Ammon's horn (tissue), 1 donor: ENCODE data around the gene TRAF2.

ENCODE experiments used
- DNase-seq: peaks from one replicate; pipeline ENCODE4 v3.0.0-alpha.2; 2016; ENCODE audit warnings: low spot score

The TRAF2 gene

DNA sequence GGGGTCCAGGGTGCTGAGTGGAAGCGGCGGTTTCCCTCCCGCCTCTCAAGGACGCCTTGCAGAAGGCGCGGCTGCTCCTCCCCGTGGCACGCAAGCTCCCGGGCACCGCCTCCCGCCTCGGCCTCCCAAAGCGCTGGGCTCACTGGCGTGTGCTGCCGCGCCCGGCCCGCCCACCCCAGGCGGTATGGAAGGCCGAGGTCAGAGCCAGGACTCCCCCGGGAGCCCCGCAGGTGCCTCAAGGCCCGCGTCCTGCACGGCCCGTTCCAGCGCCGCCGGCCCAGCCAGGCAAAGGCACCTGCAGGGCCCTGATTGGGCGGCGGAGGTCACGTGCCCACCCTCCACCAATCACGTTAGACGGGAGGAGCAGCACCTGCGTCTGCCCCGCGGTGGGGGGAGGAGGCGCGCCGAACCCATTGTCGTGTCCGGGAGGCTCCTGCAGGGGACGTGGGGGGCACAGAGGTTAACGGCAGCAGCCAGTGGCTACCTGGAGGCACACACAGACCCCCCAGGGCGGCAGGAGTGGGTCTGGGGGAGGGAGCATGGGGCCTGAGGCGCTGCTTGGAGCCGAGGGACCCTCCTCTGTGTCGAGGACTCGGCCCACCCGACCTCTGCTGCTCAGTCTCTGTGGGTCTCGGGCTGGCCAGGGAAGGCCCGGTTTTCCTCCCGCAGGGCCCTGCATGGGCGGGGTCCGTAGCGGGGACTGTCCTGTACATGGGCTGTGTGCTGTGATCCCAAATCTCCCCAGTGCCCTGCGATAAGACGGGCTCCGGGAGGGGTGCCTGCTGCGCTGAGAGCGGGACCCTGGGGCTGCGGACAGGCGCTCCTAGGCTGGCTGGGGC is 63.7 kb downstream of the TRAF2 start:
- peak; percentile 98 for DNase-seq

DNA sequence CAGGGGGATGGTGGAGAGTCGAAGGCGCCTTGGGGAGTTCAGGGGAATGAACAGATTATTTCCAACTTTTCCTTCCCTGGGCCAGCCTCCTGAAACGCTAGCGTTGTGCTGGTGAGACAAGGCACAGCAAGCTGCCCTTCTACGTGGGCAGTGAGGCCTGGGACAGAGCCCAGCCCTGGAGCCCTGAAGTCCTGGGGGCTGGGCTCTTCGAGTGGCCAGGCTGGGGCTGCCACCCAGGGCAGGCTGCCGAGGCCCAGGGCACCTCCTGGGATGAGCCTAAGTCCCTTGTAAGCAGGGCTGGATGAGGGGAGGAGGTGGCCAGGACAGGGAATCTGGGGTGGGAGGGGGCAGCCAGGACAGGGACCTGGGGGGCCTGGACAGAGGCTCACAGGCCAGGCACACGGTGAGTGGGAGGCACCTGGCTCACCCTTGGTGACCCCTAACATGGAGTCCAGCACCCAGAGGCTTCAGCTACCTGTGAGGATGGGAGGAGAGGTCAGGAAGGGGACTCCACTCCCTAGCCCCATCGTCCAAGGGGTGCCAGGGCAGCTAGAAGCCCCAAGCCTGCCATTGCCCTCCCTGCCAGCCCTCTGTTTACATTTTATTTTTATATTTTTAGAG is 64.5 kb downstream of the TRAF2 start:
- no peak for DNase-seq

DNA sequence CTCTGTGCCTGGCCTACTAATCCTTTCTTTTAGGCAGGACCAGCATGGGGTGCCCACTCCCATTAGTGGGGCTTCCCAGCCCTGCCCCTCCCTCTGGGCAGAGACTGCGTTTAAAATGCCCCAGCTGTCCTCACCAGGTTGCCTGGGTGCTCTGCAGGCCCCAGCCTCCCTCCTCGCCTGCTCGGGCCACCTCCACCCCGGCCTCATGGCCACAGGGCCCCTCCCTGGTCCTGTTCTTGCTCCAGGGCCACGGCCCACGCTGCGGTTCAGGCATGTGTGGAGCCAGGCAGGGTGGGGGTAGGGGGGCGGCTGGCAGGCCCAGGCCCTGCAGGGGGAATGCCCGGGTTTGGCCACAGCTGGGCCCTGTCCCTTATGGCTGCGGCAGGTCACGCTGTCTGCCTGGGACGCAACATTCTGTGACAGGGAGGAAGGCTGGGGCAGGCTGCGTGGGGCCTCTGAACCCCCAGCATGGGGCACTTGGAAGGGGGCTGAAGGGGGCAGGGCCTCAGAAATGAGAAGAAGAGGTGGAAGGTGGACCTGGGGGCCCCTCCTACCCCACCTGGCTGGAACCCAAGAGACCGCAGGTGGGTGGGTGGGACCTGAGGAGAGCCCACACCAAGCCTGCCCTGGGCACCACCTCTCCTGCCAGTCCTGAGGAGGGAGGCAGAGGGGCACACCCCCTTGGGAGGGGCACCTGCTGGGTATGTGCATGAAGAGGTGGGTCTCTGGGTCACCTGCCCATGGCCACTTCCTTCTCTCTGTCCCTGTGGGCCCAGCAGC is 65.4 kb downstream of the TRAF2 start, which contains the start of gene LCN12:
TSS of gene LCN12 (plus strand) at position 733 of the 780 bp plus-strand sequence. CDS start 55 bp downstream, outside the sequence.
- no peak for DNase-seq

DNA sequence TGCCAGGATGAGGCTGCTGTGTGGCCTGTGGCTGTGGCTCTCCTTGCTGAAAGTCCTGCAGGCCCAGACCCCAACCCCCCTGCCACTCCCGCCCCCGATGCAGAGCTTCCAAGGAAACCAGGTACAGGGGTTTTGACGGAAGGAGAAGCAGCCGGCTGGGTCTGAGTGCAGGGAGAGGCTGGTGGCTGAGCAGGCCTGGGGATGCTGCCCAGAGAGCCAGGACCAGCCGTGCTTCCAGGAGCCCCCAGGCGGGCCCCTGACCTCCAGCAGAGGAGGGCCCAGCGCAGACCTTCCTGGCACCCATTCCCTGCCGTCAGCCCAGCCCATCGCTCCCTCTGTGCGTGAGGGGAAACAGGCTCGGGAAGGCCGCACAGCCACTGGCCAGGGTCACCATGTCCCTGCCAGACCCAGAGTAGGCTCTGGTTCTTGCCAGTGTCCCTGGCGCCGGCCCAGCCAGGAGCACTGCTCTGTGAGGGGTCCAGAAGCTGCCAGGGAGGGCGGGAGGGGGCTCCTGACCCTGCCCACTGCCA is 66.1 kb downstream of the TRAF2 start:
- DNase-seq = peak; percentile 61

DNA sequence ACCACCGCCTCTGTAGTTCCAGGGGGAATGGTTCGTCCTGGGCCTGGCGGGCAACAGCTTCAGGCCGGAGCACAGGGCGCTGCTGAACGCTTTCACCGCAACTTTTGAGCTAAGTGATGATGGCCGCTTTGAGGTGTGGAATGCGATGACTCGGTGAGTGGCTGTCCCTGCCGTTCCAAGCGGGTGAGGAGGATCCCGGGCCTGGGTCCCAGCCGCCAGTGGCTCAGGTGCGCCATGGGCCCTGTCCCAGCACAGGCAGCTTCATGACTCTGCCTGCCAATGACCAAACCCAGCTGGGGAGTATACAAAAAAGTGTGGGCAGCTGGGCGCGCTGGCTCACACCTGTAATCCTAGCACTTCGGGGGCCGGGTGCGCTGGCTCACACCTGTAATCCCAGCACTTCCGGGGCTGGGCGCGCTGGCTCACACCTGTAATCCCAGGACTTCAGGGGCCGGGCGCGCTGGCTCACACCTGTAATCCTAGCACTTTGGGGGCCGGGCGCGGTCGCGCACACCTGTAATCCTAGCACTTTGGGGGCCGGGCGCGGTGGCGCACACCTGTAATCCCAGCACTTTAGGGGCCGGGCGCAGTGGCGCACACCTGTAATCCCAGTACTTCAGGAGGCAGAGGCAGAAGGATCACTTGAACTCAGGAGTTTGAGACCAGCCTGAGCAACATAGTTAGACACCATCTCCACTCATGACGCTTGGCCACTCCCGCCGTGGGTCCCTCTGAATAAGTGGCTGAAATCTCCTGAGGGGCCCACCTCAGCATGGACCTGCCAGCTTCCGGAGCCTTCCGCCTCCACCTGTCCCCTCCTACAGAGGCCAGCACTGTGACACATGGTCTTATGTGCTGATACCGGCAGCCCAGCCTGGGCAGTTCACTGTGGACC is 66.8 kb downstream of the TRAF2 start:
- DNase-seq = no peak

DNA sequence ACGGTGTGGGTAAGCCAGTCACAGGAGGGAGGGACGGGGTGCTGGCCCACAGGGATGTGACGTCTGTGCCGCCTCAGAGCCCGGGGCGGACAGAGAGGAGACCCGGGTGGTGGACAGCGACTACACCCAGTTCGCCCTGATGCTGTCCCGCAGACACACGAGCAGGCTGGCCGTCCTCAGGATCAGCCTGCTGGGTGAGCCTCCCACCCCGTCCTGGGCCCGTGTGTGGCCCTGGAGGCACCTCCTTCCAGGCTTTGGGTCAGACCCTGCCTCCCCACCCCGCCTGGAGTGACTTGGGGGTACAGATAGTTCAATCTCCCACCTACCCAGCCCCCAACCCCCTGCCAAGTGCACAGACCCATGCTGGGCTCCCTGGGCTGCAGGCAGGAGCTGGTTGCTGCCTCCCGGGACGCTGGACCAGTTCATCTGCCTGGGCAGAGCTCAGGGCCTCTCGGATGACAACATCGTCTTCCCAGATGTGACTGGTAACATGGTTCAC is 67.5 kb downstream of the TRAF2 start:
- no peak for DNase-seq

DNA sequence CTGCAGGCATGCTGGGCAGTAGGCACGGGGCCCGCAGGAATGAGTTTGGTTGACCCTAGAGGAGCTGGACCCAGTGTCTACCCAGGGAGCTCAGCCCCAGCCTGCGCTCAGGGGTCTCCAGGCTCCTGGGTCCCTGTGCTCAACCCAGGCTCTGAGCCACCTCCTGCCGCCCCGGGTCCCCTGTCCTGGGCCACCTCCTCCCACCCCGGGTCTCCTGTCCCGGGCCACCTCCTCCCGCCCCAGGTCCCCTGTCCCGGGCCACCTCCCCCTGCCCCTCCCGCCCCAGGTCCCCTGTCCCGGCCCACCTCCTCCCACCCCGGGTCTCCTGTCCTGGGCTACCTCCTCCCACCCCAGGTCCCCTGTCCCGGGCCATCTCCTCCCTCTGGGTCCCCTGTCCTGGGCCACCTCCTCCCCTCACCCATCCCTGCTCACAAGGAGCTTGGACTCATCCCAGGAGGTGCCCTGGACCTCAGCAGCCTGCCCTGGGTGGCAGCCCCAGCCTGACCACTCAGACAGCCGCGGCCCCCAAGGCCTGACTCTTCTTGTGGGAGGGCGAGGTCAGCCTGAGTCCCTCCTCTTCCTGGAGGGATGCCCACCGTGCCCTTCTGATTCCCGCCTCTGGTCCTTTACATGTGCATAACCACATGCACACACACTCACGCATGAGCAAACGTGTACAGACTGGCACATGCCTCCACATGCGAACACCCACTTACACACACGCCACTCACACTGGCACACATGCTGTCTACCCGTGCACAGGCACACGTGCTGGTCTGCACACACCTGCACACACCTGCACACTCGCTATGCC is 68.2 kb downstream of the TRAF2 start:
- DNase-seq = no peak

DNA sequence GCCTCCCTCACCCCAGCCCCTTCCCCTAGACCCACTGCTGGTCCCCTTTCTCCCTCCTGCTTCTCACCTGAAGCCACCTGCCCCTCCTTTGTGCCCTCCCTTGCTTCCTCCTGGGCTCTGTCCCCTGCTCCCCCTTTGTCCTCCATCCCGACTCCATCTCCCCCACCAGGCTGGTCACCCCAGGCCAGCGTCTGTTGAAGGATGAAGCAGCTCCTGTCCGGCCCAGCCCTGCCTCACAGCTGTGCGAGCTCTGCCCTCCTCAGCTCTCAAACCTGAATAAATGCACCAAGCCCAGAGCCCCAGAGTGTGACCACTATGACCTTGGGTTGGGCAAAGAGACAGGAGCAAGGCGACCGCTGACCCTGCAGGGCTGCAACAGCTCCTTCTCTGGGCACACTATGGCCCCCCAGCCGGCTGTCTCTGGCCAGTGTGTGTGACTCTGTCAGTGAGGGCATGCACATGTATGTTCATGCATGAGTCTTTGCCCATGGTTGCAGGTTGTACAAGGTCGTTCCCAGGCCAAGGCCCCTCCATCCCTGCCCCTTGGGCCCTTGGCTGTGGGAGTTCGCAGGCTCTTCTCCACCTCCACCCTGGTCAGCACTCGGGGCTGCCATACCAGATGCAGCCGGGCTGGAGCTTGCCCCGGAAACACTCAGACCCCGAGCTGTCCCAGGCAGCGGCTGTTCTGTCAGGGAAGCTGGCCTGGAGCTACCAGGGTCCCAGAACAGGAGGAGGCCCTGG is 69.1 kb downstream of the TRAF2 start:
- no peak for DNase-seq

DNA sequence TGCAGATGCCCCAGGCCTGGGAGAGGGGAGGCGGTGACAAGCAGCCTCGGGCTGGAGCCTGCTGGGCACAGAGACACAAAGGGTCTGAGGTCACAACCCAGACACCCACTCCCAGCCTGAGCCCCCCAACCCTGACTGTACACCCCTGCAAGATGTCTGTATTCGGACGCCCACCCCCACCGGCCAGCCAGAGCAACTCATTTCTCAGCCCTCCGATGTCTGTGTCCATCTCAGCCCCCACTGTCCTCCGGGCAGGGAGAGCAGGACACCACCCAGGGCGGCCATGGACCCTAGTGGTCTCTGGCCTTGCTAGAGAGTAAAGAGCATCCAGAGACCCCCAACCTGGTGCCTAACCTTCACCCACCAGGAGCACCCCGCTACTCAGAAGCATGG is 69.6 kb downstream of the TRAF2 start:
- no peak for DNase-seq

DNA sequence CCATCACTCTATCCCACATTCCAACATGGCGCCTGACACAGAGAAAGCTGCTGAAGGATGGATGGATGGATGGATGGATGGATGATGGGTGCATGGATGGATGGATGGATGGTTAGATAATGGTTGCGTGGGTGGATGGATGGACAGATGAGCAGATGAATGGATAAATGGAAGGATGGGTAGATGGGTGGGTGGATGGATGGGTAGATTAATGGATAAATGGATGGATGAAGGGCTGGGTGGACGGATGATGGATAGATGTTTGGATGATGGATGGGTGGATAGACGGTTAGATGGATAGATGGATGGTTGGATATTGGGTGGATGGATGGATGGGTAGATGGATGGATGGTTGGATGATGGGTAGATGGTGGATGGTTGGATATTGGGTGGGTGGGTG is 70.3 kb downstream of the TRAF2 start:
- DNase-seq = no peak

DNA sequence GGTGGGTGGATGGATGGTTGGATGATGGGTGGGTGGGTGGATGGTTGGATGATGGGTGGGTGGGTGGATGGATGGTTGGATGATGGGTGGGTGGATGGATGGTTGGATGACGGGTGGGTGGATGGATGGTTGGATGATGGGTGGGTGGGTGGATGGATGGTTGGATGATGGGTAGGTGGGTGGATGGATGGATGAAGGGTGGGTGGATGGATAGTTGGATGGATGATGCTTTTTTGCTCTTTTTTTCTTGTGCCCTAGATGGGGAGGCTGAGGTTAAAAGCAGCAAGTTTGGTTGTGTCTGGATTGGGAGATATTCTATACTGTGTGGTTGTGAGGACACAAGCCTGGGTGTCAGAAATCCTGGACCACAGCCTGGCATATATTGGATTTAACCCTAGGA is 71.1 kb downstream of the TRAF2 start:
- DNase-seq = no peak

DNA sequence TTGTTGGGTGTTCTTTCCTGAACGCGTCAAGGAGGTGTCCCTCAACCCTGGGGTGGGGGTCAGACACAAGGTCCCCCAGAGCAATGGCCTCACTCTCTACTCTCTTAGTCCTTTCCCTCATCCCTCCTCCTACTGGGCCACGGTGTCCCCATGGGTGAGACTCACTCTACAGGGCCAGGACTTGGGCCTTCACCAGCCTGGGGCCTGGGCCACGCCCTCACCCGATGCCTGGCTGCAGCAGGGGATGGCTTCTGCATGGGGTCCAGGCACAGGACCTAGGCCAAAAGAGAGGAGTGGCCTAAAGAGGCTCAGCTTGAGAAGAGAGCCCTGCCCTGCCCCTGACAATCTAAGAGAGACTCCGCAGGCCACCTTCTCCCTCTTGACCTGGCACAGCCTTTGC is 71.6 kb downstream of the TRAF2 start:
- DNase-seq = no peak

DNA sequence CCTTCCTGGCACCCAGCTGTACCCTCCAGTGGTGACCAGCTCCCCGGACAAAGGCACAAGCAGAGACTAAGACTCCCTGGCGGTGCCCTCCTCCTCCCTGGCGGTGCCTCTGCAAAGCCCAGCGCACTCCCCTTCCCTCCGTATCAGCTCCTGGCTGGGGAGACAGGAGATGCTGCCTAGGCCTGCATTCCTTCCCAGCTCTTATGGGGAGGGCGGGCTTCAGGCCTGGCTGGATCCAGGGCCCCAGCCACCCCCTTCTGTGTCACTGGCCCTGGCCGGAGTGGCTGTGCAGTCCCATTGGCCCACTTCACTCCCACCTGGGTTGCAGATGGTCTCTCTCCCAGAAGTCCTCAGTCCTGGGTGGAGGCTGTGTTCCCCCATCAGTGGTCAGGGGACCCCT is 72.2 kb downstream of the TRAF2 start:
- no peak for DNase-seq

DNA sequence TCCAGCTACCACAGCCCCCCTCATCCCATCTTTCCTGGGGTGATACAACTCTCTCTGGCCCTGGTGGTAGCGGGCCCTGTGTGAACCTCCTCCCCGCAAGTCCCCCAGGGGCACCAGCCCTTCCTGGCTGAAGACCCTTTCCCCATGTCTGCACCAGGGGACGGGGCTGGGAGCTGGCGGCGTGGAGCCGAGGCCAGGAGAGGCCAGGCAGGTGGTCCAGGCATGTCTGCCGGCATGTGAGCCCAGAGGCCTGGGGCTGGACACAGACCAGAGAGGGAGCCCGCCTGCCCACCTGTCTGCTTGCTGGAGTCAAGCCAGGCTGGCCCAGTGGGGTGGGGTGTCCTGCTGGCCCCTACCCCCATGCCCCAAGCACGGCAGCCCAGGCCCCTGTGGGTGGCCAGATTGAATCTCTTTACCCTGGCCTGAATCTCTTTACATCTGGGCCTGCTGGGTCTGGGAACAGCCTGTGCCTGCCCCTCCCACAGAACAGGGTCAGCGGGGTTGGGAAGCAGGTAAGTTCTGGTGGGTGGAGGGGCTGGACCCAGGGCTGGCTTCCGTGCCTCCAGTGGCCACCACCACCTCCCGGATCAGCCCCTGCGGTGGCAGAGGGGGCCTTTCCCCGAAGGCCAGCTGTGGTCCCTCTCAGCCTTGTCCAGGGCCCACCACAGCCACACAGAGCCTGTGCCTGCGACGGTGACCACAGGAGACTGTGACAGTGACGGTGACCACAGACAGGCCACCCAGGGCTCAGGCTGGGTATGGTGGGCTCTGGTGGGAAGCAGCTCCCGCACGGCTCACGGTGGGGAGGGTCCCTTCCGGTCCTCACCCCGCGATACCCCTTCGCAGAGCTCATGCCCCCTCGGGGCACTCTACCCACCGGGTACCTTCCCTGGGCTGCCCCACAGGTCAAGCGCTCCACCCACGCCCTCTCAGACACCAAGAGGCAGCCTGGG is 72.9 kb downstream of the TRAF2 start:
- no peak for DNase-seq

DNA sequence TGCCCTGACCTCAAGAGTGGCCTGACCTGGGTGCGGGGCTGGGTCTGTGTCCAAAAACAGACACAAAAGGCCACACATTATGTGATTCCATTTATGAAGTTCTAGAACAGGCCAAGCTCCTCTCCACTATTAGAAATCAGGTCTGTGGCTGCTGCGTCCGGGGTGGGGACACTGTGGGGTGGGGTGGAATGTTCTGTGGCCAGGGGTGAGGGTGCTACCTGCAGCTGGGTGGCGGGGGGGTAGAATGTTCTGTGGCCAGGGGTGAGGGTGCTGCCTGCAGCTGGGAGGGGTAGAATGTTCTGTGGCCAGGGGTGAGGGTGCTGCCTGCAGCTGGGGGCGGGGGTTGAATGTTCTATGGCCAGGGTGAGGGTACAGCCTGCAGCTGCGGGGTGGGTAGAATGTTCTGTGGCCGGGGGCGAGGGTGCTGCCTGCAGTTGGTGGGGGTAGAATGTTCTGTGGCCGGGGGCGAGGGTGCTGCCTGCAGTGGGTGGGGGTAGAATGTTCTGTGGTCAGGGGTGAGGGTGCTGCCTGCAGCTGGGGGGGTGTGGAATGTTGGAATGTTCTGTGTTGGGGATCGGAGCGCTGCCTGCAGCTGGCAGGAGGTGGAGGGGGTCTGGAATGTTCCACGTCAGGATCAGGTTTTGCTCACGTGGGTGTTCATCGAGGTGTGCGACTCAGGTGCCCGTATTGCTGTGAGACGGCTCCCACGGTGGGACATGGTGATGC is 74.1 kb downstream of the TRAF2 start:
- DNase-seq = no peak

DNA sequence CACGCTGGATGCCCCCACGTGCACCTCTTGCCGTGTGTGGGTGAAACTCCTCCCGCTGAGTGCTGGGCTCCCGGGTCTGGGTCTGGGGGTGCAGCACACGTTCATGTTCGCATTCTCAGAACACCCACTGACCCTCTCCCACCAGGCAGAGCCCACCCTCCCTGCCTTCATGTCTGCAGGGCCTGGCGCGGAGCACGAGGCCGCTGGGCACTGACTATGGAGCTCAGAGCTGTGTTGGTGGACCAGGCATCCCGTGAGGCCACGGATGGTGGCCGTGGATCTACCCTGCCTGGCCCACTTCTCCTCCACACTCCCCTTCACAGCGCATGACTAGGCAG is 74.6 kb downstream of the TRAF2 start:
- DNase-seq = no peak

DNA sequence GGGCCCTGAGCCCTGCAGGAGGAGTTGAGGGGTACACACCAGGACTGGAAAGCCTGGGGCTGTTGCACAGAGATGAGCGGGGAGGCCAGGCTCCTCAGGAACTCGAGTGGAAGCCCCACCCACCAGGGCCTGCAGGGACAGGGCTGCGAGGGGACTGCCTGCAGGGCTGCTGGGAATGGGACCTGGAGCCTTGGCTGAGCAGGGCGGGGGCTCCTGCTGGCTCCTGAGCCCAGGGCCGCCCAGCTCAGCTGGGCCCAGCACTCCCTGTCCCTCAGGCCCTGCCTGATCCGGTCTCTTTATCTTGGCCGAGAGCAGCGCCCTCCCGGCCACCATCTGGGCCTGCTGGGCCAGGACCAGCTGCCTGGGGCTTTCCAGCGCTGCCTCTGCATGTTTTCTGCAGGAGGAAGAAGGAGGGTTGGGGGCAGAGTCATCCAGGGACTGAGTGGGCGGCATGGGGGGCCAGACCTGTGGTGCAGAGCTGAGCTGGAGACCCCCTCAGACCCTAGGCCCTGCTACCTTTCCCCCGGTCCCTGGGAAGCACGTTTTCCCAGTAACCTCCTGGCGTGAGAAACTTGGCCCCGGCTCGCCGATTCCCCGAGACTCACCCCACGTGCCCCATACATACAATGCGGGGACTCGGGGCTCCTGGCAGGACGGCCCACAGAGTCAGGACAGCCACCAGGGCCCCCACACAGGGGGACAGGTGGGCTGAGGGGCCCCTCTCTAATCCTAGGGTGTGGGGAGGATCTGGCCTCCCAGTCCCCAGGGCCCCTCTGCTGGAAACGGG is 75.2 kb downstream of the TRAF2 start:
- peak; percentile 44 for DNase-seq
